RCC 7860 (cell line): ENCODE results near the gene RAB11FIP4.
A peak's percentile ranks its signal among the peaks of the same experiment; 100 is the strongest.

Source experiments
- DNase-seq: peaks from one replicate; pipeline ENCODE4 v3.0.0-alpha.2; 2015; ENCODE audit warnings: low spot score
- FAIRE-seq: peaks from 2 replicates; lab custom pipeline; 2012; peaks lifted over from hg19 to GRCh38; lab: Jason Lieb, UNC

RAB11FIP4 gene

DNA sequence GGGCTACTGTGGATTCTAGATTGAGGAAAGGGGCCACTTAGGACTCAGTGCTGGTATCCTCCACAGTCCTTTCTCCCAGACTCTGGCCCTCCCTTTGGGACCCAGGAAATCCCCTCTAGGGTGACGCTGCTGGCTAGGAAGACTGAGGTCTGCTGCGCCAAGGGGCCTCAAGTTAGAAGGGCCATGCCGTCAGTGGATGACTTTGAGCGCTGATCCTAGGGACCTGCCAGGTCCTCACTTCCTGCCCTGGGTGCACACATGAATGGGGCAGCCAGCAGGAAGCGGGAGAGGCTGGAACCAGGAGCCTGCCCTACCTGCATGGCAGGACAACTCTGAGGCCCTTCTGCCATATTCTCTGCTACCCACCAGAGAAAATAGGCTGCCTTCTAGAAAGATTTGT lies 145.0 kb downstream of the RAB11FIP4 start:
- FAIRE-seq, result no peak
- DNase-seq, result no peak

DNA sequence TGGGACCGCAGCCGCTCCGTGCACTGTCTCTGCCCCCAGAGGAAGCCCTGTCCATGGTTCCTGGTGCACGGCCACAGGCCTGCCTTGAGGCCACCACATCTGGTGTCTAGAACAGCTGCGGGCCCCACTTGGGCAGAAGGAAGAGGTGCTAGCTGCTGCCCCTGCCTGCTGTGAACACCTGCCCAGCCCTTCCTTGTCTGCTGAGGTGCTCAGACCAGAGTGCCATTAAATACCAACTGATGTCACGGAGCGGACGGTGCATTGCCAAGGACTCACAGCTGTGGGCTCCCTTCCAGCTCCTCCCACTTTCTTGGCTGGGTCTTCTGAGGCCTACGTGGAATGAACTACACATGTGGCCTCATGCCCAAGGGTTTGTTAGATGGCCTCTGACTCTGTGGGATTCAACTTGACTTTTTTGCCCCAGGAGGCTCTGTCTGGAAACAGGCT lies 146.1 kb downstream of the RAB11FIP4 start:
- no peak for DNase-seq
- no peak for FAIRE-seq

DNA sequence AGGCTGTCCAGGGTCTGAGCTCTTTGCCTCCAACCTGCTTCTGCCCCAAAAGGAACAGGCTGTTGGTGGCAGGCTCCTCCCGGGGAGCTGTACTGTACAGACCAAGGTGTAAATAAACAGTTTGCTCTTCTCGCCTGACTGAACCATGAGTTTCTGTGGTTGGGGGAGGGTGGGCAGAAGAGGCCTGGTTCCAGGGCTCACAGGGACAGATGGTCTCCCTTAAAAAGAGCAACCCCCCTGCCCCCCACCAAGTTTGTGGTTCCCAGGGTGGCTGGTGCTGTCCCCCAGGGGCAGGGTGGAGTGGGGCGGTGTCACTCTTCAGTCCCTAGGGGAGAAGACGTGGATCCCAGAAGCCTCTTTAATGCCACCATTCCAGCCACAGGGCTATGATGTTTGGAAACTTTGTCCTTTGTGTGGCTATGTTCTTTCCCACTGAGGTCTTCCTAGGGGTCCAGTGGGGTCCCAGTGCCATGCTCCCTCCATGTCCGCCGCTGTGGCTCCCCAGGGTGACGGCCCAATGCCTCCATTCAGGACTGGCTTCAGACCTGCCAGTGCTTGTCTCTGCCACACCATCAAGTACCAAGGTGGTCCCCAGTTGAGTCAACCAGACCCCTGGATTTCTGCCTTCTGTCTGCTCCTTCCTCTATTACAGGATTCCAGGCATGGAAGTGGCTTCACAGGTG lies 146.7 kb downstream of the RAB11FIP4 start:
- no peak for DNase-seq
- FAIRE-seq, result no peak

DNA sequence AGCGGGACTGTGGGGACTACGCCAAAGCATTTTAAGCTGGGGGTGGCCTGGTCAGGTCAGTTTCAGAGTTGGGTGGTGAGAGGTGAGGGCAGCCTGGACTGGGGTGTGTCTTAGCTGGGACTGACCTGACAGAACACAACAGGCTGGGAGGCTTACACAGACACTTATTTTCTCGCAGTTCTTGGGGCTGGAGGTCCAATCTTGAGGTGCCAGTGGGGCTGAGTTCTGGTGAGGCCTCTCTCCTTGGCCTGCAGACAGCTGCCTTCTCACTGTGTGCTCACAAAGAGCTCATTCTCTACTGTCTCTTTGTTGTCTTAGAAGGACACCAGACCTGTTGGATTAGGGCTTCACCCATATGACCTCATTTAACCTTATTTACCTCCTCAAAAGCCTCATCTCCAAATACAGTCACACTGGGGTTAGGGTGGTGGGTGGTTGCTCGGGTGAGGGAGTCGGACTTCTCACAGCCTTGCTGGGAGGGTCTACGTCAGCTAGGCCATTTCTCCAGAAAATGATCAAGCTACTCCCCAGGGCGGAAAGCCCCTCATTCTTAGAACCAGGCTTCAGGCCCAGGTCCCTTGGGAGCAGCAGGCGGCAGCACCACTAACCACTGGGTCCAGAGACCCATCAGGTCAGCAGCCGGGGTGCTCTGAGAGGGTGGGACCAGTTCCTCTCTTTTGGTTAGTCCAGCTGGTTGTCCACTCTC lies 149.3 kb downstream of the RAB11FIP4 start:
- FAIRE-seq, result no peak

DNA sequence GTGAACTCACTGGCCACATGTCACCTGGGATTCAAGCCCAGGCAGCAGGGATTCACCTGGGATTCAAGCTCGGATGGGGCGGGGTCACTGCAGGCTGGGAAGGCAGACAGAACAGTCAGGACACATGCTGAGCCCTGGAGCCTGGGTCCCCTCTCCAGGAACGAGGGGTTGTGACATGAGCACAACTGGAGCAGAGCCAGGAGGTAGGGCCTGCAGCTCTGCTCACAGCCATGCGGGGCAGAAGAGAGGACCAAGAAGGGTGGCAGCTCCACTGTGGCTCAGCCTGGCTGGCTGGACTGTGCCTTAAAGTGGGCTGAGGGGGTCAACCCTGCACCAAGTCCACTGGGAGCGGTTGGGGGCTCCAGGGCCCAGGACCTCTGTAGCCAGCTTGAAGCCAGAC lies 150.1 kb downstream of the RAB11FIP4 start:
- FAIRE-seq (no peak), DNase-seq (no peak)

More for the DNA sequence above, 149.3 kb downstream of the RAB11FIP4 start:
- no peak for DNase-seq

DNA sequence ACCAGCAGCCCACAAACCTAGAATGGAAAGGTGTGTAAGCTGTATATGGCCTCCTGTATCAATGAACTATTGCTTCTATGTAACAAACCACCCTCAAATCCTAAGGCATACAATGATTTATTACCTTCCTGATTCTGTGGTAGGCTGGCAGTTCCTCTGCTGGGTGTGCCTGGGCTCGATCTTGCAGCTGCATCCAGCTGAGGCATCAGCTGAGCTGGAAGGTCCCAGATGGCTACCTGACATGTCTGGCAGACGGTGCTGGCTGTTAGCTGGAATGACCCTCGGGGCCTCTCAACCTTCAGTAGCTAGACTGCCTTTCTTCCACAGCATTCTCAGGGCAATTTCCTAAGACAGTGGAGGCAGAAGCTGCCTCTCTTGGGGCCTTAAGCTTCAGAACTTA lies 152.7 kb downstream of the RAB11FIP4 start:
- DNase-seq (no peak), FAIRE-seq (no peak)

DNA sequence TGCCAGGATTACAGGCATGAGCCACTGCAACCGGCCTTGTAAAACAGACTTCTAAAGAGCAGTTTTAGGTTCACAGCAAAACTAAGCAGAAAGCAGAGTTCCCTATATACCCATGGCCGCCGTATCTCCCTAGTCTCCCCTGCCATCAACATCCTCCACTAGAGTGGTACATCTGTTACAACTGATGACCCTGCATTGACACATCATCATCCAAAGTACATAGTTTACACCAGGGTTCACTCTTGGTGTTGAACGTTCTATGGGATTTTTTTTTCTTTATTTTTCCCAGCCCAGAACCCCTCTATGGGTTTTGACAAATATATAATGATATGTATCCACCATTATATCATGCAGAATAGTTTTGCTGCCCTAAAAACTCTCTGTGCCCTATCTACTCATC lies 155.2 kb downstream of the RAB11FIP4 start:
- FAIRE-seq, result no peak
- DNase-seq, result no peak

DNA sequence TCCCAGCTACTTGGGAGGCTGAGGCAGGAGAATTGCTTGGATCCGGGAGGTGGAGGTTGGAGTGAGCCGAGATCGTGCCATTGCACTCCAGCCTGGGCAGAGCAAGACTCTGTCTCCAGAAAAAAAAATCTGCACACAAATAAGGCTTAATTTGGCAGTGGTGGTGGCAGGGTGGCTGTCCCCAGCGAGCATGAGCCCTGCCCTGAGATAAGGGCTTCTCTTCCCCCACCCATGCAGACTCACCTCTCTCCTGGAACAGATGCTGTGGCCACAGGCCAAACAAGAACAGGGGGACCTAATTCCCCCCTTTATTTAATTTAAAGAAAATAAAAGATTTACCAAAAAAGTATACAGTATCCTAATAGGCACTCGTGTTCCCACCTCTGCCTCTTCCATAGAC lies 157.2 kb downstream of the RAB11FIP4 start:
- DNase-seq, result no peak
- no peak for FAIRE-seq

DNA sequence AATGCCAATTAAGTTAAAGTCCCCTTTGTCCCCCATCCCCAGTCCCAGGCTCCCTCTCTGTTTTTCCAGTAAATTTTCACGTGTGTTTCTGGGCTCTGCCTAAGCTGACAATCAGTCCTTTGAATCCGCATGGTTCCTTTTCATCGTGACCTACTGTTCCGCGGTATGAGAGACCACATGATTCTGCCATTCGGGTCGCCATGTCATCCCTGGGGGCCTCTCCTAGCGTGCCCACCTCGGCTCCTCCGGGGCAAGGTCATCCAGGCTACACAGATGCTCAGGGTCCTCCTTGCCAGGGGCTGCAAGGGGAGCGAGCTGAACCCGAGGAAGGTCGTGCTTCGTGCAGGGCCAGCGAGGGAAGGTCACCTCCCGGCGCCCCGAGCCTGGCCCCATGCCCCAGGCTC lies 157.6 kb downstream of the RAB11FIP4 start:
- DNase-seq (no peak), FAIRE-seq (no peak)

DNA sequence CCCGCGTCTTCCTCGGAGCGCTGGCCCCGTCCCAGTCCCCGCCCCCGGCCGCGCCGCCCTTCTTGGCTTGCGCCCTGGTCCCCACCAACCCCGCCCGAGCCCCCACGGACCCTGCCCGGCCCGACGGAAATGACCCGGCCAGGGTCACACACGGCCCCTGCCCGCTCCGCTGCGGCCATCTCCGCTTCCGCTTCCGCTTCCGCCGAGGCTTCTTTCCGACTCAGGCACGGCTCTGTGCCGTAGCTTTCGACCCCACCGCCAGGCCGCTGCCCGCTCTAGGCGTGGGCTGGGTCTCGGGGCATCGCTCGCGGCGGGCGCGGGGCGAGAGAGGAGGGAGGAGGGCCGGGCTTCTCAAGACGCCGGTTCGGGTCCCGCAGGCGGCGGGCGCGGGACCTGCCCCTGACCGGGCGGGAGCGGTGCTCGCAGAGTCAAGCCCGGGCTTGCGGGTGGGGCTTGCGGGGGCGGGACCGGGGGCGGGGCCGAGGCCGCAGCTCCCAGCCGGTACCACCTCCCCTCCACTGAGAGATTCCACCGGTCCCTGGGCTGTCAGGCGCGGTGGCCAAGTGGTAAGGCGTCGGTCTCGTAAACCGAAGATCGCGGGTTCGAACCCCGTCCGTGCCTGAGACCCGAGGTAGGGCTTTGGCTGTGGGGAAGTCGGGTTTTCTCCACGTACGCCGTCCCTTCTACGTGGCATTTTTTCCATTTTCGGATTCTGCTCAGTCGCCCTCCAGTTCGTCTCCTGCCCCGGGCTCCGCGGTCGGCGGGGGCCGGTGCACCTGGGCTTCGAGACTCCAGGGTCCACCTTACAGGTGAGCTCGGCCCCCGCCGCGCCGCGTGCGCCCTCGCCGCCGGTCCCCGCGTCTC lies 158.3 kb downstream of the RAB11FIP4 start:
- FAIRE-seq (no peak), DNase-seq (peak; percentile 89)

DNA sequence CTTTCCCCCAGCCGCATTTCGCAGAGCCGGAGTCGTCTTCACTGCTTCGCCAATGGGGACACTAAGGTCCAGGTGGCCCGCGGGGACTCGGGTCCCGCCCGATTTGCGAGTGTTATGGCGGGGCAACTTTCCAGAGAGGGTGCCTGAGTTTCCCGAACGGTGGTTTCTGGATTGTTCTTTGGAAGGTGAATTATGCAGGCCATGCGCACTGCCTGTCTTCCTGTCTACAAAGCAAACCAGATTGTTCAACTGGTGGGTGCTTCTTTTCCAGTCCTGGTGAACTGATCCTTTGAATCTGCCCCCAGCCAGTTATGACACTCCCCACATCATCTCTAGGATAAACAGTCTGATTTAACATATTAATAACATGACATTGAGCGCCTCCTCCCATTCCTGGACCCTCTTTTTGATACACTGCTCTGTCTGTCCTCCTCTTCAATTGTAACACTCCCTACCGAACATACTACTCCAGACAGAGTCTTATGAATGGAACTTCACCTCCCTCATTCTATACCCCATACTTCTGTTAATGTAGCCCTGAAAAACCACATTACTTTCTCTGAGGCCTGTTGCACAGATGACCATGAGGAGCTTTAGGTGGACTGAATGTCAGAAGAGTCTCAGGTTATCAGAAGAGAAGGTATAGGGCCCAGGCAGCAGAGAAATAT lies 159.0 kb downstream of the RAB11FIP4 start:
- DNase-seq, result no peak
- FAIRE-seq, result no peak

DNA sequence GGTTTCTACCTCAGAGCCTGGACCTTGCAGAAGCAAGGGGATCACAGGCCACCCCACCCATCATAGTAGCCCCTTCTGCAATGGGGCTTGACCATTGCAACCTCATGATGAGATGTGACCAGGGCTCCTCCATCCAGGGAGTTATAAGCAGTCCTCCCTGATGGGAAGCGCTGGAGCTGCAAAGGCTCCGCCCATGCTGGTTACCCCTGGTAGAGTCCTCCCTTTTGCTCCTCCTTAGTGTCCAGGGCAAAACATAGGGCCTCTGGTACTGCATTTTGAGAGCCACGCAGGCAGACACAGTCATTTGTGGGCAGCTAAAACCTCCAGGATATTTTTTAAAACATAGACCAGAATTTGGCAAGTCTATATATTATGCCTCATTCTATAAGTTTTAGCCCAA lies 161.1 kb downstream of the RAB11FIP4 start:
- FAIRE-seq (no peak), DNase-seq (no peak)

DNA sequence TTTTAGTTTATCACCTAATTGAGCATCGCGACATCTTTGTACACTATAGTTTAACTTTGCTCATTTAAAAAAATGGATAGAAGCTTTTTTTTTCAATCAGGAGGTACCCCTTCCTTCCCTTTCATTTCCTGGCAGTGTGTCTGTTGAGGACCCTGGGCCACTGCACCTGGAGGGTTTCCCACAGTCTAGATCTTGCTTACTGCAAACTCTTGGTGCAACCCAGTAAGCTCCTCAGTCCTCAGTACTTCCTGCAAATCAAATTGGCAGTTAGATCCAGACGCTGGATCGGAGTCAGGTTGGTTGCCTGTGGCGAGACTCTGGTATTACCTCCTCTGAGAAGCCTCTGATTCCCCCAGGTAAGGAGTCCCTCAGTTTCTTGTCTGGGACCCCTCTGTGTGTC lies 162.0 kb downstream of the RAB11FIP4 start:
- FAIRE-seq (no peak), DNase-seq (no peak)

DNA sequence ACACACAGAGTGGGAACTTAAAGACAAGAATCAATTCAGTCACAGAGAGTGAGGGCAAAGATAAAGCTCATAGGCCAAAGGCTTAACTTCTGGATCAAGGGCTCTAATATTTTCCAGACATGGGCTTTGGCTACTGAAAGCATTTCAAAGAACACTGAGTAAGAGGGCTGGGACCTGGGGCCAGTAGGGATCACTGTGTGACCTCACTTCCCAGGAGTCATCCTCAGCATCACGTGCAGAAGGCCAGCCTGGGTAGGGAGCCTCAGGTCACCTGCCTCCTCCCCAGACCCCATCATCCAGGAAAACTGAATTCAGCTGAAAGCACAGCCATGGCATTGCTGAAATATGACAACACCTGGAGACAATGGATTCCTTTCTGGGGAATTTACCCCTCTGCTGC lies 163.5 kb downstream of the RAB11FIP4 start:
- no peak for DNase-seq
- no peak for FAIRE-seq

DNA sequence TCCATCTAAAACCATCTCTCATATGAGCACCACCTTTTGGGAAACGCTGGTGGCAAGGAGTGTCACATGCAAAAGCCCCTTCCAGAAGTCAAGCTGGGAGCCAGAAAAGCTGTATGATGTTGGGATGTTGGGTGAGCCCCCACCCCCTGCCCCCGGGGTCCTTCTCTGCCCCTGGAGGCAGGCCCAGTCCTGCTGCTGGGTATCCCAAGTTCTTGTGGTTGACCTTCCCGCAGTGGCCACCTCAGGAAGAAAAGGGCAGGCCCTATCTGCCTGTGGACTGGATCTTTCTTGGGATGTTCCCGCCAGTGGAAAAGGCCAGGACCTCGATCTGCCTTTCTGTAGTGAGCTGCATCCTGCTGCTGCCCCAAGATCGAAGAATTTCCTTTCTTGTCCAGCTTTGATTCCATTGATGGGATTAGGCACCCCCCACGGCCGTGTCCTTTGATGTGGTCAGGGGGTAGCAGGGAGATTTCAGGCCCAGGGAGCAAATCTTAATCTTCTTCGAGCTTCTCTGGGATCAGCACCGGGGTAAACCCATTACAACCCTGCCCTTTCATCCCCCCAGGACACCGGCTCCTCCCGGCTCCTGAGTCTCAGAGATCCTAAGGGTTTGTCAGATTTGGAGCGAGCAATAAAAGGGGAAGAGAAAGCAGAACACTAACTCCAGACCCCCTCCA lies 165.6 kb downstream of the RAB11FIP4 start:
- FAIRE-seq (no peak), DNase-seq (no peak)

DNA sequence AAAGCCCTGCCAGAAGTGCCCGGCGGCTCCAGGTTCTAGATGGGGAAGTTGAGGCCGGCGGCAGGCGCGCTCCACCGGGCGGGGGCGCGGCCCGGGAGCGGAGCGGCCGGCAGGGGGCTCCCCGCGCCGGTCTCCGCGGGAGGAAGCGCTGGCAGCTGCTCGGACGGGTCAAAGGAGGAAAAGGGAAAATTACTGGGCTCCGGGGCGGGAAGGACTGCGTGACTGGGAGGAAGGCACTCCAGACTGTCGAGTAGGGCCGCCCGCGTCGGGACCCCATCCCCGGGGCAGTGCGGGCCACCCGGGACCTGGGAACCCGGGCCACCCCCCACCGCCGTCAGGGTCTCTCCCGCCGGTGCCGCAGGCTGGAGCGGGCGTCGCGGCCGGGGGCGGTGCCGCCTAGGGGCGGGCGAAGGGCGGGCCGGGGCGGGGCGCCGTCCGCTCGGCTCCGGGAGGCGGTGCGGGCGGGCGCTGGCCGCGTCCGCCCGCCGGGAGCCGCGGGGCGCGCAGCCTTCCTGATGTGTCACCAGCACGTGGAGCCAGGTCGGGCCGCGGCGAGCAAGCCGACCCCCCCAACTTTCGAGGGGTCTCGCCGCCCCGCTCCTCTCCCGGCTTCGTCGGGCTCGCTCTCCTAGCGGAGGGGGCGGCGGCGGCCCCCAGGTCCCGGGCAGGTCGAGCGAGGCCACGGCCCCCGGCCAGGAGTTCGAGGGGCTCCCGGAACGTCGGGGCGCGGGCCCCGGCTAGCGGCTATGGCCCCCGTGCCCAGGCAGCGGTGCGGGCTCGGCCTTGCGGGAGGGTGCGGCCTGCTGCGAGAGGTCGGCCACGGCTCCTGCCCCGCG lies 167.5 kb downstream of the RAB11FIP4 start:
- peak; percentile 53 for DNase-seq
- FAIRE-seq, result no peak

DNA sequence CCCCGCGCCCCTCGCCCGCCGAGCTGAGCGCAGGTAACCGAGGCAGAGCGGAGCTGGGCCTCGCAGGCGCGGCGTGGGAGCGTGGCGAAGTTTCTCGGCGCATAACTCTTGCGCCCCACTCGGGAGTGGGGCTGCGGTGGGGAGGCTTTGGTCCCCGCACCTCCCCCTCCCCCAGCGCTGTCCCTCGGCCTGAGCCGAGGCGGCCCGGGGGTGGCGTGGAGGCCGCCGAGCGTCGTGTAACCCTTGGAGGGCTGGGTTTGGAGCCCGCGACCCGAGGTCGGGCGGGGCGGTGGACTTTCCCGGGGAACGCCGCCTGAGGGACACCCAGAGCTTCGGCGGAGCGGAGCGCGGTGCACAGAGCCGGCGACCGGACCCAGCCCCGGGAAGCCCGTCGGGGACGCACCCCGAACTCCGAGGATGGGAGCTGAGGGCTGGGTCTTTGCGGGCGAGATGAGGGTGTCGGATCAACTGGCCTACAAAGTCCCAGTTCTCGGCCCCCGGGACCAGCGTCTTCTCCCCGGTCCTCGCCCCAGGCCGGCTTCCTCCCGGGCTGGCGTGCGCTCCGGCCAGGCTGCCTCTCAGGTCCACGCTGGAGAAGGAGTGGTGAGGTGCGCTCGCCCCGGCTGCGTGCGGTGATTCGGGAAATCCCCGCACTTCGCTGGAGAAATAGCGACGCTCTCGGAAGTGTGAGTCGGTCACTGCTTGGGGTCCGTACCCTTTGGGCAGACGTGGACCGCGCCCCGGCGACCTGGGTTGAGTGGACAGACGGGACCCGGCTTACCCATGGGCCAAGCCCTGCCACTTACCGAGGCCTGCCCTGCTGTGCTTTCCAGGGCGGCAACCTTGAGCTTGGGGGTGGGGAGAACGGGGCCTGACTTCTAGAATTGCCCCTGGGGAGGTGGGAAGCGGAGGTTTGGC lies 168.4 kb downstream of the RAB11FIP4 start:
- FAIRE-seq (no peak), DNase-seq (peak; percentile 5)

DNA sequence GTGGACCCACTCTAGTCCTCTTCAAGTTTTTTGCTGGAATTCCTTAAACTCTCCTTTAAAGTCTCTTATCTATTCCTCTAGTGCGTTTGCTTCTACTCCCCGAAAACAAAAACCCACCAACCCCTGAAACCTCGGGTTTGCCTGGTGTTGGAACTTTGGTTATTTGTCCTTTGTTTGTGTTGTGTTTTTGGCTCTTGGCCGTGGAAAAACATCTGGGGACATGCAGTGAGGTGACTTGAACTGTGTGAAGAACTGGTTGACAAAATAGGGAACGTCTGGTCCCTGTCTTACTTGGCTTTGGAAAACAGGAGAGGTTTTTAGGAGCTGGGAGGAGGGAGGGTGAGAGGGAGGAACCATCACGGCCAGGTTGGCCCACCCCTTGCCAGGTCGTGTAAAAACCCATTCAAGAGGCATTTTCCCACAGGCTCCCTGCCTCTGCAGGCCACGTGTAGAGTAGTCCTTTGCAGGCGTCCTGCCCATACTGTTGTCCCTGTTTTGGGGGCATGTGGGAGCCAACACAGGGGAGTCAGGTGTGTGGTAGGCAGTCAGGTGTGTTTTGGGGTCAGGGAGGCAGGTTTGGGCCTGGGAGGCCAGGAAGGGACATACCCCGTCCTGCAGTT lies 169.3 kb downstream of the RAB11FIP4 start:
- DNase-seq (no peak), FAIRE-seq (no peak)
